ENCODE data around the gene ST8SIA2.
A peak's percentile ranks its signal among the peaks of the same experiment; 100 is the strongest.

Gene ST8SIA2

GRCh38 chr15:92384381-92384780 lies 9.3 kb upstream of the ST8SIA2 start:
- TF ChIP-seq ZFX (IDR thresholded peaks at IDR 0.05) = no peak
- TF ChIP-seq CTCF (conservative IDR thresholded peaks at IDR 0.05) = no peak

DNA sequence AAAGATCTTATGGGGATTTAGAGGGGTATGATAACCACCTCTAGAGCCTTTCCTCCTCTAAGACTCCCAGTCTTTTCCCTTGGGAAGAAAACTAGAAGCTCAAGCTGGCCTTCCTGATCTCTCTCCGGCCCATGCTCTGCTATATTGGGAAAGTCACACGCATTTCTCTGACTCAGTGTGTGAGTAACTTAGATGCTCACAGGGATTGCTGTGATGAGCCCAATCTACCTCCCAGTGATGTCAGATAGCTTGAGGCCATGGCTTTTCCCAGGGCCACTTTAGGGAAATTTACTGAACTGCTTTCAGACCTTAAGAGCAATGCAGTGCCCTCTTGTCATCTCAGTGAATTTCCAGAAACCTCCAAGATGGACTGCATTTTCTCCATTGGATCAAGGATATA lies 8.6 kb upstream of the ST8SIA2 start:
- H3K27ac ChIP-seq = no peak overlapping the region
- TF ChIP-seq ZFX (IDR thresholded peaks at IDR 0.05) (no peak), CTCF (conservative IDR thresholded peaks at IDR 0.05) (no peak)

More at GRCh38 chr15:92384381-92384780, 9.3 kb upstream of the ST8SIA2 start:
- no peak overlapping the region for H3K27ac ChIP-seq

DNA sequence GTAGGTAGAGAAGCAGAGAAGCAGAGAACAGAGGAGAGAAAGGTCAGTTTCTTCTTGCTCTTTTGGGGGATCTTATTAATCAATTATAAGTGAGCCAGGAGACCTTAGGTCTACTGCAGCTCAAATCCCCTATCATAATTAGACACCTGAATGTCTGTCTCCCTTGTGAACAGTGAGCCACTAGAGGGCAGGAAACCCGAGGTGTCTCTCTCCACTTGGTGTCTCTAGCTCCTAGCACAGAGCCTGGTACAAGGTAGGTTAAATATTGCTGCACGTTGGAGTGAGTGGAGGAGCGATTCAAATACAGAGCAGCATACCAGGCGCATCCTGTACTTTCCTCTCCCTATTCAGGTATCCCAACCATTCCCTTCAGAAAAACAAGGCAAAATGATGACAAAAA lies 2.0 kb upstream of the ST8SIA2 start:
- TF ChIP-seq CTCF (conservative IDR thresholded peaks at IDR 0.05) (peak; percentile 77), ZFX (IDR thresholded peaks at IDR 0.05) (no peak)
- H3K27ac ChIP-seq = no peak overlapping the region

GRCh38 chr15:92392462-92392861 lies 1.2 kb upstream of the ST8SIA2 start:
- TF ChIP-seq ZFX (IDR thresholded peaks at IDR 0.05) = no peak
- TF ChIP-seq CTCF (conservative IDR thresholded peaks at IDR 0.05) = no peak

DNA sequence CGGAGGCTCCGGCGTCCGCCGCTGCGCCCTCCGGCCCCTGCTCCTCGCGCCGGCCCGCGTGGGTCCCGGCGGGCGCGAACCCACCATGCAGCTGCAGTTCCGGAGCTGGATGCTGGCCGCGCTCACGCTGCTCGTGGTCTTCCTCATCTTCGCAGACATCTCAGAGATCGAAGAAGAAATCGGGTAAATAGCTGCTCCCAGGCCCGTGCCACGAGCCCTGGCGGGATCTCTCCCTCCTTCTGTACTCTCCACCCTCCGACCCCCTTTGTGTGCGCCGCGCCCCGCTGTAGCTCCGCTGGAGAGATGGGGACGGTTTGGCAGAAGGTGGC lies 263 bp downstream of the ST8SIA2 start:
- no peak overlapping the region for H3K27ac ChIP-seq

More at GRCh38 chr15:92392462-92392861, 1.2 kb upstream of the ST8SIA2 start:
- H3K27ac ChIP-seq = no peak overlapping the region

DNA sequence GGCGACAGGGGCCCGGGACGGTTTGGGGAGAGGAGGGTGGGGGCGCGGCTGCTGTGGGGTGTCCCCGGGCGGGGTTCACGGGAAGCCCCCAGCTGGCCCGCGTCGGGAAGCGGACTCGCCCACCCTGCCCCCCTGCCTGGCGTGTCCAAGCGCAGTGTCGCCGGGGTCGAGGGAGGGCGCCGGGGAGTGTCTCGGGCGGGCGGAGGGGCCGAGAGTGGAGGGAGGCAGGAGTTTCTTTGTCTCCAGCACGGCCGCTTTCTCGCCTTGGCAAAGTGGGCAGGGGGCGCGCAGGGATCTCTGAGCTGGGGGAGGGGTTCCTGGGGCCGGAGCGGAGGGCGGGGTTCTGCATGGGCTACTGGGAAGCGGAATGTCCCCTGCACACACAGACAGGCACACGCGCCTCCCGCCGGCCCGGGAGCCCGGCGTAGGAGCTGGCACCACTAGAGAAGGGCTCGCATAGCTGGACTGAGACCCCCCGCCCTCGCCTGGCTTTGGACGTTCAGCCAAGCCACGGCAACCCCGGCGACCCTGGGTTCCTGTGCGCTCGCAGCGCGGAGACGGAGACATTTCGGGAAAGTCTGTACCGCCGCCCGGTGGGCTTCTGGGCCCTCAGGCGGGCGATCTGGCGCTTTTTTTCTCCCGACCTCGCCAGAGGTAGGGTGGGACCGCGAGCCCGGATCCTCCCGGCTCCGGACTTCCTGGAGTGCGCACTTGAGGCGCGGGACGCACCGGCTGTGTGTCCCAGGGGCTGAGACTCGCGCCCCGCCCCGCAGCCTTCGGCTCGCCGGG lies 822 bp downstream of the ST8SIA2 start:
- TF ChIP-seq CTCF (conservative IDR thresholded peaks at IDR 0.05) (no peak), ZFX (IDR thresholded peaks at IDR 0.05) (no peak)
- no peak overlapping the region for H3K27ac ChIP-seq

More for the DNA sequence above, 263 bp downstream of the ST8SIA2 start:
- TF ChIP-seq CTCF (conservative IDR thresholded peaks at IDR 0.05) (no peak), ZFX (IDR thresholded peaks at IDR 0.05) (no peak)

- TF ChIP-seq CTCF (conservative IDR thresholded peaks at IDR 0.05) = no peak
- no peak for TF ChIP-seq ZFX (IDR thresholded peaks at IDR 0.05)
- no peak overlapping the region for H3K27ac ChIP-seq
Measured at GRCh38 chr15:92395098-92395635, 1.5 kb downstream of the ST8SIA2 start.

All from C4-2B (cell line).